ENCODE measurements around the gene NID2. TPM values are rescaled to one million over a fixed set of nuclear protein-coding genes. Genes with fewer than 3 reads are reported as not detected.
A peak's percentile ranks its signal among the peaks of the same experiment; 100 is the strongest.

NID2 gene
- 35.2 TPM for total RNA-seq
- long read RNA-seq, full-length matches to known transcripts: 12 of 36 reads
- long read RNA-seq, partial matches to known transcripts: 18 of 36 reads
- long read RNA-seq, other reads (novel, unspliced or antisense): 6 of 36 reads

GRCh38 chr14:52068615-52069306, at the start of gene NID2:
Gene NID2 (minus strand): TSS chr14:52069059. CDS start chr14:52068994, 65 bp downstream.
- Histone ChIP-seq H3K9me3 (replicated peaks) (no peaks in the 10 kb centered on the region), H3K36me3 (no peaks in the 10 kb centered on the region), H3K4me1 (peaks cover 81% of the 10 kb centered on the region), H3K27me3 (ENCODE audit: low read depth) (no peaks in the 10 kb centered on the region), H3K4me3 (peak within 1 kb of the TSS; percentile 84), H3K27ac (replicated peaks) (peak within 1 kb of the TSS; percentile 92)
- no peak for TF ChIP-seq CTCF (IDR thresholded peaks at IDR 0.05; ENCODE audit: borderline replicate concordance)
- intact Hi-C loops (cut with micrococcal nuclease): no loop called here
- DNase-seq: peak; percentile 91

GRCh38 chr14:52117111-52117832, 48.4 kb upstream of the NID2 start:
- Histone ChIP-seq H3K4me3 (no peak overlapping the region), H3K4me1 (no peaks in the 10 kb centered on the region), H3K36me3 (no peaks in the 10 kb centered on the region), H3K9me3 (replicated peaks) (no peaks in the 10 kb centered on the region), H3K27me3 (ENCODE audit: low read depth) (no peaks in the 10 kb centered on the region), H3K27ac (replicated peaks) (peak overlapping the region; percentile 0)
- intact Hi-C loops (cut with micrococcal nuclease): no loop called here
- DNase-seq: peak; percentile 21
- no peak for TF ChIP-seq CTCF (IDR thresholded peaks at IDR 0.05; ENCODE audit: borderline replicate concordance)

- Histone ChIP-seq H3K27me3 (ENCODE audit: low read depth) (no peaks in the 10 kb centered on the region), H3K27ac (replicated peaks) (no peak overlapping the region), H3K9me3 (replicated peaks) (no peaks in the 10 kb centered on the region), H3K4me3 (no peak overlapping the region), H3K4me1 (no peaks in the 10 kb centered on the region), H3K36me3 (no peaks in the 10 kb centered on the region)
- intact Hi-C loops (cut with micrococcal nuclease): no loop called here
- DNase-seq: no peak
- TF ChIP-seq CTCF (IDR thresholded peaks at IDR 0.05; ENCODE audit: borderline replicate concordance): no peak
Observed at GRCh38 chr14:52115286-52115685, 46.4 kb upstream of the NID2 start.

GRCh38 chr14:52112336-52113018, 43.6 kb upstream of the NID2 start:
- intact Hi-C loops (cut with micrococcal nuclease): no loop called here
- TF ChIP-seq CTCF (IDR thresholded peaks at IDR 0.05; ENCODE audit: borderline replicate concordance): no peak

GRCh38 chr14:52111583-52111982, 42.7 kb upstream of the NID2 start:
- intact Hi-C loops (cut with micrococcal nuclease): no loop called here
- H3K4me1 ChIP-seq: no peaks in the 10 kb centered on the region
- H3K27me3 ChIP-seq (ENCODE audit: low read depth): no peaks in the 10 kb centered on the region
- no peaks in the 10 kb centered on the region for H3K36me3 ChIP-seq
- H3K4me3 ChIP-seq: no peak overlapping the region
- no peak for TF ChIP-seq CTCF (IDR thresholded peaks at IDR 0.05; ENCODE audit: borderline replicate concordance)
- no peak overlapping the region for H3K27ac ChIP-seq (replicated peaks)
- no peak for DNase-seq
- no peaks in the 10 kb centered on the region for H3K9me3 ChIP-seq (replicated peaks)

More at GRCh38 chr14:52112336-52113018, 43.6 kb upstream of the NID2 start:
- no peak for DNase-seq
- Histone ChIP-seq H3K27me3 (ENCODE audit: low read depth) (no peaks in the 10 kb centered on the region), H3K4me3 (no peak overlapping the region), H3K36me3 (no peaks in the 10 kb centered on the region), H3K4me1 (no peaks in the 10 kb centered on the region), H3K9me3 (replicated peaks) (no peaks in the 10 kb centered on the region), H3K27ac (replicated peaks) (no peak overlapping the region)
